Thoracic aorta endothelial cell (primary cell): ENCODE data around the gene CLOCK. TPM values are rescaled to one million over a fixed set of nuclear protein-coding genes. Genes with fewer than 3 reads are reported as not detected.

Source experiments
- small RNA-seq: library from RNA; depleted of rRNA; stranded (forward); fragments of <200 nt; gene quantifications from one replicate; pipeline ENCODE3, GENCODE V24; 2012
- total RNA-seq: library from RNA; depleted of rRNA; stranded (reverse); fragments of >200 nt; gene quantifications from 2 replicates; pipeline ENCODE4 v1.2.3, GENCODE V29; 2012

Gene CLOCK, protein sequence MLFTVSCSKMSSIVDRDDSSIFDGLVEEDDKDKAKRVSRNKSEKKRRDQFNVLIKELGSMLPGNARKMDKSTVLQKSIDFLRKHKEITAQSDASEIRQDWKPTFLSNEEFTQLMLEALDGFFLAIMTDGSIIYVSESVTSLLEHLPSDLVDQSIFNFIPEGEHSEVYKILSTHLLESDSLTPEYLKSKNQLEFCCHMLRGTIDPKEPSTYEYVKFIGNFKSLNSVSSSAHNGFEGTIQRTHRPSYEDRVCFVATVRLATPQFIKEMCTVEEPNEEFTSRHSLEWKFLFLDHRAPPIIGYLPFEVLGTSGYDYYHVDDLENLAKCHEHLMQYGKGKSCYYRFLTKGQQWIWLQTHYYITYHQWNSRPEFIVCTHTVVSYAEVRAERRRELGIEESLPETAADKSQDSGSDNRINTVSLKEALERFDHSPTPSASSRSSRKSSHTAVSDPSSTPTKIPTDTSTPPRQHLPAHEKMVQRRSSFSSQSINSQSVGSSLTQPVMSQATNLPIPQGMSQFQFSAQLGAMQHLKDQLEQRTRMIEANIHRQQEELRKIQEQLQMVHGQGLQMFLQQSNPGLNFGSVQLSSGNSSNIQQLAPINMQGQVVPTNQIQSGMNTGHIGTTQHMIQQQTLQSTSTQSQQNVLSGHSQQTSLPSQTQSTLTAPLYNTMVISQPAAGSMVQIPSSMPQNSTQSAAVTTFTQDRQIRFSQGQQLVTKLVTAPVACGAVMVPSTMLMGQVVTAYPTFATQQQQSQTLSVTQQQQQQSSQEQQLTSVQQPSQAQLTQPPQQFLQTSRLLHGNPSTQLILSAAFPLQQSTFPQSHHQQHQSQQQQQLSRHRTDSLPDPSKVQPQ
- total RNA-seq, result 39.6 and 45.4 TPM in 2 replicates

DNA sequence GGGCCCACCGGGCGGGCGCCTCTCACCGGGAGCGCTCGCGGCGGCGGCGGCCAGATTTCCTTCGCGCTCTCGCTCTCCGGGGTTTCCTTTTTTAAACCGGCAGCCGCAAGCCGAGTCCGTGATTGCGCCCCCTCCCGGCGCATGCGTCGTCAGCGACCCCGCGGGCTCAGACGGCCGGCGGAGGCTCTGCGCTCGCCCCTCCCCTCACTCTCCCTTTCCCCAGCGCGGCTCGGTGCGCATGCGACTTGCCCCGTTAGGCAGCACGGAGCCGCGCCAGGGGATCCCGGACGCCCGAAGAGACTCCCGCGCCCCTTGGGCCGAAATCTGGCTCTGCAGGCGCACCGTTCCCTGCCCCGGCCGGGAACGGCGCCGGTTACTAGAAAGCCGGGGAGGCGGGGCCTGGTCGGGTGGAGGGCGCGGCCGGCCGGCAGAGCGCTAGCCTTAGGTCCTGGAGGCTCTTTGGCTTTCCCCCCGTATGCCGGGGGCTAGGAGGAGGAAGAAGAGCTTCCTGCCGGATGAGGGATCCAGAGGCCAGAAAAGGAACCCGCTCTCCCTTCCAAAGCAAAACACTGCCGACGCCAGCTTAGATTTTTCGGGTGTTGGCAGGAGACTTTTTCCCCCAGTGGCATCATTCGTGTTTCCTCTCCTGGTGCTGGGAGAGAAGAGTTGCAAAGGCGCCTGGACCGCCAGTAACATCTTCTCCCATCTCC is at the start of gene CLOCK:
Gene CLOCK (minus strand): TSS at position 154 of the 710 bp plus-strand sequence. CDS start 64,124 bp downstream, outside the sequence.

DNA sequence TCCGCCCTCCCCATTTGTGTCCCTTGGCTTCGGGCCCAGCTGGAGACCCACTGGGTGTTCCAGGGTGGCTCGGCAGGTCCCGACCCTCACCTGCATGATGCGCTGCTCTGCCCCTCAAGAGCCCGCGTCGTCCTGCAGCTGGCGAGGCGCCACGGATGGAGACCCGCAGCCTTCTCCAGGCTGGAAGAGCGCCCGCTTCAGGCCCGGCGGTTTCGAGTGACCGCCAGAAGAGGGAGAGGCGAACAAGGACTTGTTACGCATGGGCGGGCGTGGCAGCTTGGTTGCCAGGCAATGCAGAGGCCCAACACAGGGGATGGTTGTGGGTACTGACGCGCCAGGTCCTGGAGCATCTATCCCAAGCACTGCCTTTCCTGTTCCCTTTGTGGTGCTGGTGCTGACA is 45.3 kb upstream of the CLOCK start, which contains the start of gene PDCL2:
Gene PDCL2 (minus strand): TSS at position 232 of the 400 bp plus-strand sequence. CDS start 136 bp downstream, at position 96.

DNA sequence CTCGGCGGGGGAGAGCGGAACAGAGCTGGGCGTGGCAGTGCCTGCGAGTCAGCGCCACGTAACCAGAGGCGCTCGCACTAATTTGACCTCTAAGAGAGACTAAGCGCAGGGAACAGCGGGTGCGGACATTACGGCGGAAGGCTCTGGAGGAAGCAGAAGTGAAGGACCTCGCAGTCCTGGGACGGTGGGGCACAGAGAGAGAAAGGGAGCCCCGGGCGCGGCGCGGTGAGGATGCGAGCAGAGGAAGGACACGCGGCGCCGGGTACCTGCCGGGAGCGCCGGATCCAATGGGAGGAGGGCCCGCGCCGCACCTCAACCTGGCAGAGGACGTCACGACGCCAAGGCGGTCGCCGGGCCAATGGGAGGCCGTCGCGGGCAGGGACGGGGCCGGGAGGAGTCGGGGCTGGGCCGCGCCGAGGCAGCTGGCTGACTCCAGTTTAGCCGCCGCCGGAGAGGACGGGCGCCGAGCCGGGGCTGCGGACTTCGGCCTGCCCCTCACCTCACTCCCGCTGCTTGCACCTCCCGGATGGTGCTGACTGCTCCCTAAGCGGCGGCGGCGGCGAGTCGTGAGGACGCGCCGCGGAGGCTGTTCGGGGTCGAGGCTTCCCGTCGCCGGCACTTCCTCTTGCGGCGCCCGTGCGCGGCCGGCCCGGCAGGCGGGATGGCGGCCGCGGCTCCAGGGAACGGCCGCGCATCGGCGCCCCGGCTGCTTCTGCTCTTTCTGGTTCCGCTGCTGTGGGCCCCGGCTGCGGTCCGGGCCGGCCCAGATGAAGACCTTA is 151.0 kb downstream of the CLOCK start, which contains the start of gene TMEM165:
Gene TMEM165 (plus strand): TSS at position 429 of the 779 bp plus-strand sequence. CDS start 233 bp downstream, at position 662.

Small RNA genes lying within 50 kb of the gene (small RNA-seq; reads per million reads assigned to genes)
- gene RF00019, result not detected

Other genes starting within 250 kb of the CLOCK start
- 10.0 and 11.3 TPM in 2 replicates for gene SRD5A3, start 200.7 kb downstream of the CLOCK start, total RNA-seq
- gene TMEM165, start 151.0 kb downstream of the CLOCK start, total RNA-seq, result 202 and 222 TPM in 2 replicates
- gene PDCL2, start 45.3 kb upstream of the CLOCK start, total RNA-seq, result not detected in 2 replicates
- 0.53 TPM in 1 of 2 replicates, not detected in the other for gene NMU, start 89.4 kb upstream of the CLOCK start, total RNA-seq